DMS79 treated with DMSO at 0.1 percent for 48 hours (cell line): Measurements from ENCODE around the gene LRRC42.

ENCODE experiments used
- DNase-seq: peaks from one replicate; lab custom pipeline; 2025; lab: John Stamatoyannopoulos, UW

Gene LRRC42

GRCh38 chr1:54004481-54005049 is 58.4 kb downstream of the LRRC42 start:
- DNase-seq = no peak

GRCh38 chr1:54006508-54006907 is 60.4 kb downstream of the LRRC42 start:
- no peak for DNase-seq

- no peak for DNase-seq
Measured at GRCh38 chr1:54007613-54008012, 61.5 kb downstream of the LRRC42 start.

- no peak for DNase-seq
Measured at GRCh38 chr1:54008876-54009275, 62.7 kb downstream of the LRRC42 start.

GRCh38 chr1:54009406-54009805 is 63.3 kb downstream of the LRRC42 start:
- no peak for DNase-seq

- DNase-seq = no peak
Measured at GRCh38 chr1:54010415-54011117, 64.4 kb downstream of the LRRC42 start.

- no peak for DNase-seq
Measured at GRCh38 chr1:54011316-54012007, 65.3 kb downstream of the LRRC42 start.

GRCh38 chr1:54012008-54012325 is 65.8 kb downstream of the LRRC42 start:
- DNase-seq = no peak

GRCh38 chr1:54012863-54013262 is 66.7 kb downstream of the LRRC42 start:
- no peak for DNase-seq

GRCh38 chr1:54013393-54014008 is 67.4 kb downstream of the LRRC42 start:
- DNase-seq = no peak

GRCh38 chr1:54014009-54014629 is 68.0 kb downstream of the LRRC42 start:
- no peak for DNase-seq

GRCh38 chr1:54016343-54017282 is 70.5 kb downstream of the LRRC42 start:
- no peak for DNase-seq
